GM12873 (cell line): Measurements from ENCODE around the gene GALNT16.
A peak's percentile ranks its signal among the peaks of the same experiment; 100 is the strongest.

Experiments
- CTCF ChIP-seq: IDR thresholded peaks from 2 replicates; pipeline ENCODE4 v1.5.1; 2012; ENCODE audit warnings: low read depth, mild to moderate bottlenecking, moderate library complexity, low read length, control low read depth; ENCODE audit not compliant: insufficient read depth; ENCODE audit errors: missing control alignments

Gene GALNT16

GRCh38 chr14:69335371-69335771 is 75.4 kb downstream of the GALNT16 start:
- no peak for TF ChIP-seq CTCF

GRCh38 chr14:69337984-69338383 is 78.0 kb downstream of the GALNT16 start:
- TF ChIP-seq CTCF: no peak

- no peak for TF ChIP-seq CTCF
Observed at GRCh38 chr14:69339426-69339825, 79.5 kb downstream of the GALNT16 start.

- no peak for TF ChIP-seq CTCF
Observed at GRCh38 chr14:69342928-69343525, 83.1 kb downstream of the GALNT16 start.

GRCh38 chr14:69344171-69344570 is 84.2 kb downstream of the GALNT16 start:
- no peak for TF ChIP-seq CTCF

- no peak for TF ChIP-seq CTCF
Observed at GRCh38 chr14:69345402-69345801, 85.4 kb downstream of the GALNT16 start.

- peak; percentile 62 for TF ChIP-seq CTCF
Observed at GRCh38 chr14:69346710-69347109, 86.8 kb downstream of the GALNT16 start.
